Endothelial cell of umbilical vein (primary cell): ENCODE data around the gene MPL. TPM values are rescaled to one million over a fixed set of nuclear protein-coding genes. Genes with fewer than 3 reads are reported as not detected.

ENCODE experiments used
- BruUV-seq: library from RNA; stranded (reverse); fragments of 400-500 nt; replicated peaks from 2 replicates; lab custom pipeline; 2021; lab: Mats Ljungman, UMichigan
- CTCF ChIA-PET: fragments of 300-600, 350-600 bp; sonication (Branson Sonifier 250); formaldehyde crosslinking; loops from one replicate; lab custom pipeline; 2021; ENCODE audit warnings: antibody characterized with exemption, inconsistent platforms; lab: Charles Lee
- POLR2A ChIA-PET: fragments of 300-600, 350-600 bp; sonication (Branson Sonifier 250); formaldehyde crosslinking; loops from one replicate; lab custom pipeline; 2021; ENCODE audit warnings: antibody characterized with exemption, inconsistent platforms; lab: Charles Lee
- DNase-seq: peaks from one replicate; pipeline ENCODE4 v3.0.0-alpha.2; 2011; ENCODE audit warnings: low read depth, low spot score
- FAIRE-seq: peaks from 2 replicates; lab custom pipeline; 2011; peaks lifted over from hg19 to GRCh38; lab: Jason Lieb, UNC
- H2AFZ ChIP-seq: 2 replicates; pipeline ENCODE4 v1.6.0; 2012; ENCODE audit warnings: low read depth, low read length, control low read depth, inconsistent platforms
- H3K27ac ChIP-seq: 2 replicates; pipeline ENCODE4 v1.5.1; 2011; ENCODE audit warnings: low read depth, mild to moderate bottlenecking, control low read depth, low read length, moderate library complexity; ENCODE audit not compliant: insufficient read depth
- H3K27me3 ChIP-seq, 2 experiments: 2 replicates each; pipeline versions ENCODE4 v1.6.0 to v1.6.1; 2011; ENCODE audit warnings: low read length in 2 of 2, mixed read lengths in 1 of 2; ENCODE audit not compliant: control insufficient read depth in 2 of 2, insufficient read depth in 2 of 2
- H3K36me3 ChIP-seq, 2 experiments: 2 replicates in 1 of 2; 3 replicates in 1 of 2; pipeline ENCODE4 v1.5.1; 2011; ENCODE audit warnings: low read length in 2 of 2, mild to moderate bottlenecking in 1 of 2, moderate library complexity in 1 of 2; ENCODE audit not compliant: control insufficient read depth in 2 of 2, insufficient read depth in 2 of 2; ENCODE audit errors: extremely low read depth in 1 of 2
- H3K4me1 ChIP-seq: 3 replicates; pipeline ENCODE4 v1.5.1; 2011; ENCODE audit warnings: mild to moderate bottlenecking, low read length; ENCODE audit not compliant: control insufficient read depth, insufficient read depth; ENCODE audit errors: extremely low read depth
- H3K4me2 ChIP-seq: 2 replicates; pipeline ENCODE4 v1.6.1; 2011; ENCODE audit warnings: low read length, control low read depth, mixed read lengths; ENCODE audit not compliant: insufficient read depth
- H3K4me3 ChIP-seq, 3 experiments: fragments of 200-600 bp in 1 of 3; sonication (generic), shearing (Covaris generic) in 1 of 3; replicated peaks in 1 of 3; 2 replicates each; pipeline ENCODE4 v1.5.1; 2011 to 2016; ENCODE audit warnings: control low read depth in 3 of 3, low read length in 3 of 3, mild to moderate bottlenecking in 2 of 3, inconsistent platforms in 1 of 3, low read depth in 1 of 3, moderate library complexity in 1 of 3; ENCODE audit not compliant: insufficient read depth in 1 of 3
- H3K79me2 ChIP-seq: 2 replicates; pipeline ENCODE4 v1.6.0; 2012; ENCODE audit warnings: low read length, inconsistent platforms; ENCODE audit not compliant: control insufficient read depth, insufficient read depth
- H3K9ac ChIP-seq: replicated peaks from 2 replicates; pipeline ENCODE3; 2011; ENCODE audit warnings: low read length, control low read depth; ENCODE audit not compliant: insufficient read depth; ENCODE audit errors: extremely low read depth
- H3K9me1 ChIP-seq: replicated peaks from 3 replicates; pipeline ENCODE4 v1.6.0; 2011; ENCODE audit warnings: mild to moderate bottlenecking, low read length; ENCODE audit not compliant: control insufficient read depth, insufficient read depth; ENCODE audit errors: extremely low read depth
- H3K9me3 ChIP-seq: replicated peaks from 2 replicates; pipeline ENCODE4 v1.5.1; 2012; ENCODE audit warnings: low read length, inconsistent platforms; ENCODE audit not compliant: control insufficient read depth, insufficient read depth
- H4K20me1 ChIP-seq: replicated peaks from 2 replicates; pipeline ENCODE3; 2011; ENCODE audit warnings: mild to moderate bottlenecking, low read length; ENCODE audit not compliant: control insufficient read depth, insufficient read depth; ENCODE audit errors: extremely low read depth
- FOS ChIP-seq: IDR thresholded peaks from 2 replicates; pipeline ENCODE4 v1.6.1; 2011; ENCODE audit warnings: mild to moderate bottlenecking, low read length, moderate library complexity, borderline replicate concordance; ENCODE audit not compliant: insufficient read depth
- POLR2A ChIP-seq: IDR thresholded peaks from 2 replicates; pipeline ENCODE4 v1.6.1; 2012; ENCODE audit warnings: low read depth, mild to moderate bottlenecking, control low read depth, low read length
- POLR2AphosphoS5 ChIP-seq: IDR thresholded peaks from 2 replicates; pipeline ENCODE4 v1.6.1; 2012; ENCODE audit warnings: low read depth, mild to moderate bottlenecking, control low read depth, low read length, moderate library complexity; ENCODE audit not compliant: insufficient read depth
- dilution Hi-C: fragments of 300-500 bp; cut with MboI; formaldehyde crosslinking; loops from one replicate; pipeline ENCODE4 v1.15.0; 2019; ENCODE audit warnings: low sequenced_read_pairs; ENCODE audit not compliant: extremely low pct_ligation_motif_present
- intact Hi-C: fragments of 100-400 bp; cut with micrococcal nuclease; formaldehyde crosslinking; loops from one replicate; pipeline ENCODE4 v1.10.0; 2022
- polyA plus RNA-seq, 4 experiments: library from polyadenylated mRNA; depleted of rRNA in 3 of 4; stranded (reverse) in 3 of 4; unstranded in 1 of 4; fragments of >200 nt; gene quantifications; 2 replicates each; pipeline versions ENCODE4 v1.2.1 to v1.2.3, GENCODE V29; 2011 to 2012; ENCODE audit warnings: missing spikeins in 1 of 4
- total RNA-seq: library from RNA; stranded (reverse); gene quantifications from 2 replicates; pipeline ENCODE4 v1.2.3, GENCODE V29; 2021
- TF ChIP-seq, protein P1 (sequence below), 2 donors: IDR thresholded peaks; 1 replicate in 1 of 2; 2 replicates in 1 of 2; pipeline ENCODE4 v1.5.1; 2011; ENCODE audit warnings: low read length in 2 of 2, mild to moderate bottlenecking in 2 of 2, moderate library complexity in 2 of 2, control low read depth in 1 of 2, inconsistent platforms in 1 of 2, low read depth in 1 of 2; ENCODE audit not compliant: insufficient read depth in 1 of 2; ENCODE audit errors: extremely low read depth in 1 of 2

MPL gene
- total and polyA plus RNA-seq, 2 donors (not counting 3 experiments of a cell fraction or from before 2014, with no cell fraction given), result 0.14 to 0.24 TPM

- H3K4me3 ChIP-seq, result peak overlapping the region; percentile 57 to 76 (median 70)
- peak overlapping the region; percentile 88 for H2AFZ ChIP-seq
- dilution Hi-C loops, result no loop called here
- TSS peak; percentile 72 for BruUV-seq
- H3K4me1 ChIP-seq, result peaks cover 38% of the 10 kb centered on the region
- ChIA-PET POLR2A (interaction anchor here (0.6 to 1.6 kb wide), 5 partner anchors 10 to 182 kb away, joined by 3 to 6 read pairs (median 4); partner anchors contain the start of genes ELOVL1 and HYI), CTCF (interaction anchor here (0.7 to 2.8 kb wide), 24 partner anchors 9 to 445 kb away, joined by 3 to 19 read pairs (median 4); partner anchors contain the start of genes ELOVL1, MED8 and SZT2)
- intact Hi-C loops, result loop anchor here (1.0 to 2.0 kb wide), 4 partner anchors 9 to 119 kb away; partner anchors contain the start of gene TIE1
- peak overlapping the region; percentile 87 for H3K9ac ChIP-seq
- H3K79me2 ChIP-seq, result peaks cover 36% of the 10 kb centered on the region
- FAIRE-seq (no peak), DNase-seq (peak; percentile 71)
- TF ChIP-seq, protein P1, sequence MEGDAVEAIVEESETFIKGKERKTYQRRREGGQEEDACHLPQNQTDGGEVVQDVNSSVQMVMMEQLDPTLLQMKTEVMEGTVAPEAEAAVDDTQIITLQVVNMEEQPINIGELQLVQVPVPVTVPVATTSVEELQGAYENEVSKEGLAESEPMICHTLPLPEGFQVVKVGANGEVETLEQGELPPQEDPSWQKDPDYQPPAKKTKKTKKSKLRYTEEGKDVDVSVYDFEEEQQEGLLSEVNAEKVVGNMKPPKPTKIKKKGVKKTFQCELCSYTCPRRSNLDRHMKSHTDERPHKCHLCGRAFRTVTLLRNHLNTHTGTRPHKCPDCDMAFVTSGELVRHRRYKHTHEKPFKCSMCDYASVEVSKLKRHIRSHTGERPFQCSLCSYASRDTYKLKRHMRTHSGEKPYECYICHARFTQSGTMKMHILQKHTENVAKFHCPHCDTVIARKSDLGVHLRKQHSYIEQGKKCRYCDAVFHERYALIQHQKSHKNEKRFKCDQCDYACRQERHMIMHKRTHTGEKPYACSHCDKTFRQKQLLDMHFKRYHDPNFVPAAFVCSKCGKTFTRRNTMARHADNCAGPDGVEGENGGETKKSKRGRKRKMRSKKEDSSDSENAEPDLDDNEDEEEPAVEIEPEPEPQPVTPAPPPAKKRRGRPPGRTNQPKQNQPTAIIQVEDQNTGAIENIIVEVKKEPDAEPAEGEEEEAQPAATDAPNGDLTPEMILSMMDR (IDR thresholded peaks at IDR 0.05; ENCODE audit: extremely low read depth in 1 of 2, insufficient read depth in 1 of 2, low read depth in 1 of 2, low read length in 2 of 2), result peak; percentile 34 to 52
- peak; percentile 59 for TF ChIP-seq POLR2A
- TF ChIP-seq FOS, result no peak
- peak; percentile 13 for TF ChIP-seq POLR2AphosphoS5
- peaks cover 5 to 6% of the 10 kb centered on the region in 2 experiments for H3K36me3 ChIP-seq
- no peaks in the 10 kb centered on the region for H4K20me1 ChIP-seq
- no peaks in the 10 kb centered on the region for H3K9me1 ChIP-seq
- H3K9me3 ChIP-seq, result no peaks in the 10 kb centered on the region
- H3K27ac ChIP-seq, result peak overlapping the region; percentile 80
- H3K27me3 ChIP-seq, result no peaks in the 10 kb centered on the region
- peak overlapping the region; percentile 82 for H3K4me2 ChIP-seq
Measured at GRCh38 chr1:43358121-43358745, 20.6 kb downstream of the MPL start.
